Adrenal gland (tissue), 12 donors: Measurements from ENCODE around the gene CDH4. TPM values are rescaled to one million over a fixed set of nuclear protein-coding genes. Genes with fewer than 3 reads are reported as not detected.

ENCODE experiments used
- DNase-seq, 7 donors: peaks; one replicate each; pipeline ENCODE4 v3.0.0-alpha.2; 2019 to 2020
- H3K27ac ChIP-seq, 5 donors: fragments of 200-600 bp; sonication (generic) in 4 of 5; 1 replicate in 3 of 5; 2 replicates in 2 of 5; pipeline versions ENCODE4 v1.5.1 to v1.8.0; 2016 to 2020; ENCODE audit warnings: mild to moderate bottlenecking in 1 of 5
- H3K27me3 ChIP-seq: fragments of 200-600 bp; 2 replicates; pipeline ENCODE4 v1.8.0; 2021
- H3K36me3 ChIP-seq, 2 donors: fragments of 200-600 bp; replicated peaks in 1 of 2; 1 replicate in 1 of 2; 2 replicates in 1 of 2; pipeline versions ENCODE4 v1.5.1 to v1.8.0; 2018 to 2022
- H3K4me1 ChIP-seq, 2 donors: fragments of 200-600 bp; replicated peaks in 1 of 2; 1 replicate in 1 of 2; 2 replicates in 1 of 2; pipeline versions ENCODE4 v1.5.1 to v1.8.0; 2018 to 2021
- H3K4me3 ChIP-seq, 4 donors: fragments of 200-600 bp; sonication (generic) in 3 of 4; one replicate each; pipeline ENCODE4 v1.5.1; 2016 to 2018
- H3K9me3 ChIP-seq, 3 donors: fragments of 200-600 bp; sonication (generic) in 1 of 3; replicated peaks in 1 of 3; 1 replicate in 2 of 3; 2 replicates in 1 of 3; pipeline versions ENCODE4 v1.5.1 to v1.8.0; 2016 to 2021
- CTCF ChIP-seq, 6 experiments: fragments of 450-650 bp in 4 of 6; fragments of 200-600 bp in 2 of 6; sonication (generic) in 1 of 6; IDR thresholded peaks; 1 replicate in 5 of 6; 2 replicates in 1 of 6; pipeline versions ENCODE4 v1.5.1 to v1.8.0; 2016 to 2021; ENCODE audit warnings: antibody characterized with exemption in 6 of 6, mild to moderate bottlenecking in 2 of 6, moderate library complexity in 1 of 6
- POLR2A ChIP-seq, 2 donors: fragments of 450-650 bp; IDR thresholded peaks; one replicate each; pipeline ENCODE4 v1.6.1; 2017; ENCODE audit warnings: antibody characterized with exemption in 2 of 2, mild to moderate bottlenecking in 2 of 2, moderate library complexity in 1 of 2
- WGBS, 4 donors: extraction: QIAGEN DNeasy Blood & Tissue Kit in 2 of 4; methylation state at CpG; one replicate each; pipeline versions ENCODE4 v1.1.5 to v1.1.7; 2013 to 2017; 5-methylcytosine and 5-hydroxymethylcytosine counted together
- intact Hi-C, 2 donors: fragments of 100-400 bp; cut with DNase I; formaldehyde crosslinking; loops; one replicate each; pipeline versions ENCODE4 v1.14.1 to v1.15.0; 2022 to 2023
- polyA plus RNA-seq, 3 donors: library from polyadenylated mRNA; stranded (reverse); fragments of 200-250 nt in 2 of 3; fragments of 350-450 nt in 1 of 3; fragmentation: Illumina TruSeq in 1 of 3; extraction: RNeasy Lipid Tissue Mini Kit (QIAGEN cat#74804) in 1 of 3; gene quantifications; one replicate each; pipeline ENCODE4 v1.2.3, GENCODE V29; 2013 to 2014
- total RNA-seq, 9 donors: library from RNA; depleted of rRNA in 4 of 9; stranded (reverse); fragments of >200 nt in 4 of 9; fragments of 120-200 nt in 1 of 9; fragmentation: NEBNext Ultra II Directional in 1 of 9; extraction: Animal tissue kit (Norgen Biotek cat#: 25700) in 1 of 9; gene quantifications; one replicate each; pipeline versions ENCODE4 v1.1.0 to v1.2.4, GENCODE V29; 2013 to 2023
- donor health status: healthy with polysubstance abuse.
- donor health status: Bipolar disorder and iron deficiency.
- donor health status: DM: yes; HTN: yes; CAD: no.
- donor health status: DM: no; HTN: no; CAD: no.
- donor health status: DM: no; HTN: no; CAD: no.
- donor health status: DM: yes; HTN: yes; CAD: no.

The CDH4 gene
- total and polyA plus RNA-seq, 12 donors, result 0.08 to 0.53 (median 0.20) TPM; not detected in 3

GRCh38 chr20:61420056-61420455, 168.0 kb downstream of the CDH4 start:
- H3K27ac ChIP-seq, result no peak overlapping the region
- no peak overlapping the region for H3K4me3 ChIP-seq
- no peaks in the 10 kb centered on the region for H3K9me3 ChIP-seq
- intact Hi-C loops, result no loop called here
- no peaks in the 10 kb centered on the region for H3K4me1 ChIP-seq
- DNase-seq, result no peak
- 80 to 100% (median 87%) methylated on average over 2 to 6 of the region's 6 CpGs for WGBS, 4 donors
- H3K27me3 ChIP-seq, result no peaks in the 10 kb centered on the region
- no peaks in the 10 kb centered on the region for H3K36me3 ChIP-seq
- TF ChIP-seq CTCF (IDR thresholded peaks at IDR 0.05), result no peak
- no peak for TF ChIP-seq POLR2A (IDR thresholded peaks at IDR 0.05)

GRCh38 chr20:61420781-61421180, 168.7 kb downstream of the CDH4 start:
- no peak for TF ChIP-seq CTCF (IDR thresholded peaks at IDR 0.05)
- no peak for TF ChIP-seq POLR2A (IDR thresholded peaks at IDR 0.05)
- intact Hi-C loops, result no loop called here
- no peak overlapping the region for H3K4me3 ChIP-seq
- H3K27me3 ChIP-seq, result no peaks in the 10 kb centered on the region
- H3K4me1 ChIP-seq, result no peaks in the 10 kb centered on the region
- no peaks in the 10 kb centered on the region for H3K9me3 ChIP-seq
- WGBS, 4 donors, result 70 to 89% (median 79%) methylated on average over 3 to 7 of the region's 7 CpGs
- H3K36me3 ChIP-seq, result no peaks in the 10 kb centered on the region
- no peak overlapping the region for H3K27ac ChIP-seq
- DNase-seq, result no peak

- WGBS, 4 donors, result 56 to 68% (median 63%) methylated on average over 9 to 13 of the region's 13 CpGs
- intact Hi-C loops, result no loop called here
- Histone ChIP-seq H3K4me3 (no peak overlapping the region), H3K27me3 (no peaks in the 10 kb centered on the region), H3K27ac (no peak overlapping the region), H3K9me3 (no peaks in the 10 kb centered on the region), H3K4me1 (no peaks in the 10 kb centered on the region), H3K36me3 (no peaks in the 10 kb centered on the region)
- TF ChIP-seq POLR2A (IDR thresholded peaks at IDR 0.05) (no peak), CTCF (IDR thresholded peaks at IDR 0.05) (no peak)
- no peak for DNase-seq
These were observed 170.8 kb downstream of the CDH4 start for GRCh38 chr20:61422636-61423425.

- intact Hi-C loops, result no loop called here
- TF ChIP-seq POLR2A (IDR thresholded peaks at IDR 0.05), result no peak
- no peak for TF ChIP-seq CTCF (IDR thresholded peaks at IDR 0.05)
- WGBS, 4 donors, result 82 to 89% (median 84%) methylated on average over 4 of the region's 4 CpGs
These were observed 172.1 kb downstream of the CDH4 start for GRCh38 chr20:61424011-61424627.

More at GRCh38 chr20:61424011-61424627, 172.1 kb downstream of the CDH4 start:
- Histone ChIP-seq H3K27ac (no peak overlapping the region), H3K4me1 (no peaks in the 10 kb centered on the region), H3K27me3 (peaks cover 4% of the 10 kb centered on the region), H3K9me3 (no peaks in the 10 kb centered on the region), H3K4me3 (no peak overlapping the region), H3K36me3 (no peaks in the 10 kb centered on the region)
- no peak for DNase-seq
